Dermis blood vessel endothelial cell (primary cell): ENCODE measurements around the gene MYRF. TPM values are rescaled to one million over a fixed set of nuclear protein-coding genes. Genes with fewer than 3 reads are reported as not detected.

Experiments used
- DNase-seq: peaks from one replicate; pipeline ENCODE4 v3.0.0; 2010
- total RNA-seq: library from RNA; depleted of rRNA; stranded (reverse); fragments of >200 nt; gene quantifications from 2 replicates; pipeline ENCODE4 v1.2.3, GENCODE V29; 2014

Gene MYRF
- total RNA-seq, 1 donor from 2014 or later, result 0.17 TPM

DNA sequence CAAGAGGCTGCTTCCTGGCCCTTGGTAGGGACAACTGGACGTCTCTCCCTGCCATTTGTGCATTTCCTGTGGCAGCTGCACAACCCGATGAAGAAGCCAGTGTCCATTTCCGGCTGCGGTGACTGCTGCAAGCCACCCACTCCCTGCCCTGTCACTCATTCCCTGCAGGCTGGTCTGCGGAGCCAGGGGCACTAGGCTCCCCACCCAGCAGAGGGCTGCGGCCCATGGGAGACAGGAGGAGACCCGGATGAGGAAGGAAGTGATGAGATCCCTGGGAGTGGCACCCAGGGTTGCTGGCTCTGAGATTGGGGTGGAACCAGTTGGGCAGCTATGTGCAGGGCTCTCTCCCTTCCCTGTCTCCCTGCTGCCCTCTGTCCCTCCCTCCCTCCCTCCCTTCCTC is 10.0 kb upstream of the MYRF start:
- DNase-seq, result no peak

DNA sequence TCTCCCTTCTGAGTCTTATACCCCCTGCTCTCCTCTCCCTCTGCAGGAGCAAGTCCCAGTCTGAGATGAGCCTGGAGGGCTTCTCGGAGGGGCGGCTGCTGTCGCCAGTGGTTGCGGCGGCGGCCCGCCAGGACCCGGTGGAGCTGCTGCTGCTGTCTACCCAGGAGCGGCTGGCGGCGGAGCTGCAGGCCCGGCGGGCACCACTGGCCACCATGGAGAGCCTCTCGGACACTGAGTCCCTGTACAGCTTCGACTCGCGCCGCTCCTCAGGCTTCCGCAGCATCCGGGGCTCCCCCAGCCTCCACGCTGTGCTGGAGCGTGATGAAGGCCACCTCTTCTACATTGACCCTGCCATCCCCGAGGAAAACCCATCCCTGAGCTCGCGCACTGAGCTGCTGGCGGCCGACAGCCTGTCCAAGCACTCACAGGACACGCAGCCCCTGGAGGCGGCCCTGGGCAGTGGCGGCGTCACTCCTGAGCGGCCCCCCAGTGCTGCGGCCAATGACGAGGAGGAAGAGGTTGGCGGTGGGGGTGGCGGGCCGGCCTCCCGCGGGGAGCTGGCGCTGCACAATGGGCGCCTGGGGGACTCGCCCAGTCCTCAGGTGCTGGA is 8.8 kb upstream of the MYRF start:
- no peak for DNase-seq

DNA sequence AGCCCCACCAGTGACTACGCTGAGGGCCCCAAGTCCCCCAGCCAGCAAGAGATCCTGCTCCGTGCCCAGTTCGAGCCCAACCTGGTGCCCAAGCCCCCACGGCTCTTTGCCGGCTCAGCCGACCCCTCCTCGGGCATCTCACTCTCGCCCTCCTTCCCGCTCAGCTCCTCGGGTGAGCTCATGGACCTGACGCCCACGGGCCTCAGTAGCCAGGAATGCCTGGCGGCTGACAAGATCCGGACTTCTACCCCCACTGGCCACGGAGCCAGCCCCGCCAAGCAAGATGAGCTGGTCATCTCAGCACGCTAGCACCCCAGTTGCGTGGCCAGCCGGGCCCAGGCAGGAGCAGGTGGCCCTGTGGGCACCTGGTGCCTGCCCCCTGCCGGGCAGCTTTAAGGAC is 8.3 kb upstream of the MYRF start:
- DNase-seq, result no peak

DNA sequence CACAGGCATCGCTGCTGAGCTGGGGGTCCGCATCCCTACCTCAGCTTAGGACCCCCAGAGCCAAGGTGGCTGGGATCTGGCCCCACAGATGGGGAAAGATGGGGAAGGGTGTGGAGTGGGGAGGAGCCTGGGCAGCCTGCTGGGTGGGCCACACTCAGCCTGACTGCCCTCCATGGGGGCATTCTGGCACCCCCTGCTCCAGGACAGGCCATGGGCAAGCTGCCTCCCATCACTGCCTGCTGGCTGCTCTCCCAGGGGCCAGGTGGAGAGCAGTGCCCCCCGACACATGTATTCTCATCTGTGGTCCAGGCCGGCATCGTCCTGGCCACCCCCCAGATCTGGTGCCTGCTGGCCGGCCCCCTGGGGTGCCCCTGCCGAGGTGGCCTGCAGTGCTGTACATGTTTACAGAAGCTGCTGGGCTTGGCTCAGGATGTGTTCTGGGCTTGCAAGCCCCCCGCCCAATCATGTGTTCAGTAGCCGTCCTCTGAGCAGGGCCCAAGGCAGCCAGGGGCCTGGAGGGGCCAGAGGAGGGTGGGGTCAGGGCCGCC is 7.8 kb upstream of the MYRF start:
- DNase-seq, result no peak

DNA sequence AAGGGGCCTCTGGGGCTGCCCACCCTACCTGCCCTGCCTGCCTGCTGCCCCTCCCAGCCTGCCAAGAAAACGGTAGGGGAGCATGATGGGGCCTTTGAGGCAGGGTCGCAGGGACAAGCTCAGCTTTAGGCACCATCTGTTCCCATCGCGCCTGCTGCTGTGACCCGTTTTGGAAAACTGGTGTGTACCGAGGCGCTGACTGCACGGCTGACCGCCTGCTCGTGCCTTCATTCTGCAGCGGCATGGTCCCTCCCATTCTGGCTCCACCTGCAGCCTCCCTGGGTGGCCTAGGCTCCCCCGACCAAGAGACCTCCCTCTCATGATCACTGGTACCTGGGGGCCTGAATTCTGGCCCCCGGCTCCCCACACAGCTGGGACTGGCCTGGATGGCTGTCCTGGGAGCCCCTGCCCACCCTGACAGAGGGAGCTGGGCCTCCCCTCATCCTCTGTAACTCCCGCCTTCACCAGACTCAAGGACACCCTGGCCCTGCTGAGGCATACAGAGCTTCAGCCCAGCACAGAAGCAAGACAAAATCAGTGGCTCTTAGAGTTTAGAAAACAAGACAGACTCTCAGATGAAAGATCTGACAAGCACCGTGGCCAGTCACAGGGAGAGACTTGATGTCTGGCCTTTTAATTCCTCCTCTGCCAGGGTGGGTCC is 6.5 kb upstream of the MYRF start:
- no peak for DNase-seq

DNA sequence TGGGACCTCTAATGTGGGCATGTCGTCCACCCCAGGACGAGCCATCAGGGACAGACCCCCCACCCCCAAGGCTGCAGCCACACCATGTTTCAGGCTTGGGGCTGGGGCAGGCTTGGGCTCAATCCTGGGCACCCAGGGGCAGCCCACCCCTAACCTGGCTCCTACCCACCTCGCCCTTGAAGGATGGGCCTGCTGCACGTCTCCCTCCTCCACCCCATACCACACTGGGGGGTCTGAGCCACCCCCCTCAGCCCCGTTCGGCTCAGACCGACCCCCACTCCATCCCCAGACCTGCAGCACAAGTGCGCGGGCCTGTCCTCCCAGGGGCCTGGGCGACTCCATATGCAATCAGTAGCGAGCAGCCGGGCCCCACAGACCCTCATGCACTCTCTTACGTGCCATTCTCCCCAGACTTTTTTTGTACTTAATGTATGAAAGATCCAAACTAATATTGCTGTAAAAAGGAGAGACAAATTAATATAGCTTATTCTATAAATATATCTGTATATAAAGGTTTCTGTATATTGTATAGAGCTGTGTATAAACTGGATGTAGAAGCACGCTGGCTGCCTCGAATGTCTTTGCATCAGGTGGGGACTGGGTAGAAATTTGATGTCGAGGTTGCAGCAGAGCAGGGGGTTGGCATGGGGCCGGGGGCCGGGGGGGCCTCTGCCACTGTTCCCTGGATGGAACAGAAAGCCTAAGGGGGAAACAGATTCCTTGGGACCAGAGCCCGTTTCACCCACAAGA is 5.8 kb upstream of the MYRF start:
- no peak for DNase-seq

DNA sequence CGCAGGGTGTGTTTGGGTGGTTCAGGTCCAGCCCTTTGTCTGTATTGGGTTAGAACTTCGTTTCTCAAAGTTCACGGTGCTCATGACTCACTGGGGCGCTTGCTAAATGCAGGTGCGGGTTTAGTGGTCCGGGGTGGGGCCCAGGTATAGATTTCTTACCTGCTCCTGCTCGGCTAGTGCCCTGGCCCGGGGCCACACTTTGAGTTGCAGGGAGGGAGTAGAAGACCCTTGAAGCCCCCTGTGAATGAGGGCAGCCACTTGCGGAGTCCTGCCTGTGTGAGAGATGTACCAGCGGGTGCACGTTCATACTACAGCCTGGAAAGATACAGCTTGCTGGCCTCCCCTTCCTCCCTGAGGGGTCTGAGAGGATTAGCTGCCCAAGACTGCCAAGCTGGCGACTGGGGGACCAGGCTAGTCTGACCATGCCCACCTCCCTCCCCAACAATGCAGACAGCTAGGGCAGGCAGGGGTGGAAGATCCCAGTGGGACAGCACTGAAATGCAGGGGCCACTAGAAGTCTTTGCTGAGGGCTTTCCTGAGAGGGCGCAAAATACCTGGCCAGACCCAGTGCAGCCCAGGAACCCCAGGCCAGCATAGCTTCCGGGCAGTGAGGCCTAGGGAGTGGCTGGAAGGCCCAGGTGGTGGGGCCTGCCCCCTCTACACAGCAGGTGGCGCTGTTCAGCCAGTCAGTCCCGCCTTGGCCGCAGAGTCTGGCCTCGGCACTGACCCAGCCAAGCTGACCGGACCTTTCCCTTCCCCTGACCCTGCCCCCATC is 5.1 kb upstream of the MYRF start:
- peak; percentile 81 for DNase-seq

DNA sequence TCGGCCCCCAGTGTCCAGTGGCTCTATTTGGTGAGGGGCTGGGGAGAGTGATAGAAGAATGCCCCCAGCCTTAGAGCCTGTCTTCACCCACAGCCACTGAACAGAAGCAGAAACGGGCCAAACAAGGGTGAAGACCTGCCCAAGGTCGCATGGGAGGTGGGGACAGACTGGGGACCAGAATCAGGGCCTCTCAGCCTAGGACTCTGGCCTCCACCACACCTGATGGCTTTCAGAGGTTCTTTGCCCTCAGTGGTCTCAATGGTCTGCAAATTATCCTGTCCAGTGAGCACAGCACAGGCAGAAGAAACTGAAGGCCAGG is 4.5 kb upstream of the MYRF start:
- no peak for DNase-seq

DNA sequence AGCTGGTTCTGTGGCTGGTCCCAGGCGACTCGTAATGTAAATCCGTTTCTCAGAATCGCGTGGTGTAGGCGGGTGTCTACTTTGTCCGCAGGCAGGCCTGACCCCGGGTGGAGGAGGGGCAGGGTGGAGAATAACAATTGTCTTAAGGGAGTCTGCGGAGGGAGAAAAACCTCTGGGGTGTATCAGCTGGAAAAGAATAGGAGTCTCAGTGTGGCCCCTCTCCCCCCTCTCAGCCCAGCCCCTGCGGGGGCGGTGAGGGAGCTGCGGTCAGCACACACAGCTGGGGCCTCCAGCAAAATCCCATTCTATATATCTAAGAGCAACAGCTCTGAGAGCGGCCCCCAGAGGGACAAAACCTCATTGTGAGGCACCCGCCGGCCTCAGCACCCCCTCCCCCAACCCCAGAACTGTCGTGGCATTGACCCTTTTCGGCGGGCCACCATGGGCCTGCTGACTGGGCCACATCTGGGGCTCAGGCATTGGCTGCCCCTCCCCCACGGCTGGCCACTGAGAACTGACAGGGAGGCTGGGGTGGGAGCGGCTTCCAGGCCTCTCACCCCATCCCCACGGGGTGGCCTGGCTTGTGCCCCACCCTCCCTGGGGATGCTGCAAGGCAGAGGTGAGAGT is 2.7 kb upstream of the MYRF start:
- no peak for DNase-seq

DNA sequence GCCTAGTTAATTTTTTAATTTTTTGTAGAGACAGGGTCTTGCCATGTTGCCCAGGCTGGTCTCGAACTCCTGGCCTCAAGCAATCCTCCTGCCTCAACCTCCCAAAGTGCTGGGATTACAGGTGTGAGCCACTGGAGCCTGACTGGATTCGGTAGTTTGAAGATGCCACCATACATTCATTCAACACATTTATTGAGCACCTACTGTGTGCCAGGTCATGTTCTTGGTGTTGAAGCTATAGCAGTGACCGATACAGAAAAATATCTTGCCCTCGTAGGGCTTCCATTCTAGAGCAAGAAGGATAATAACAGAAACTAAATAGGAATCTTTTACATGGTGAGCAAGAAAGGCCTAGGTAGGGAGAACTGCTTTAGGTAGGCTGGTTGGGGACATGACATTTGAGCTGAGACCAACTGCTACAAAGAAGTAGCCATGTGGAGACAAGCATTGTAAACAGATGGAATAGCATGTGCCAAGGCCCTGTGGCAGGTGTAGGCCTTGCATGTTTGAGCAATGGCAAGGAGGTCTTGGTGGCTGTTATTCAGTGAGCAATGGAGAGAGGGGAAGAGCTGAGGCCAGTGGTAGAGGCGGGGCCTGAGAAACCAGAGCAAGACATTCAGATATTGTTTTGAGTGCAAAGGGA is 1.7 kb upstream of the MYRF start:
- no peak for DNase-seq

DNA sequence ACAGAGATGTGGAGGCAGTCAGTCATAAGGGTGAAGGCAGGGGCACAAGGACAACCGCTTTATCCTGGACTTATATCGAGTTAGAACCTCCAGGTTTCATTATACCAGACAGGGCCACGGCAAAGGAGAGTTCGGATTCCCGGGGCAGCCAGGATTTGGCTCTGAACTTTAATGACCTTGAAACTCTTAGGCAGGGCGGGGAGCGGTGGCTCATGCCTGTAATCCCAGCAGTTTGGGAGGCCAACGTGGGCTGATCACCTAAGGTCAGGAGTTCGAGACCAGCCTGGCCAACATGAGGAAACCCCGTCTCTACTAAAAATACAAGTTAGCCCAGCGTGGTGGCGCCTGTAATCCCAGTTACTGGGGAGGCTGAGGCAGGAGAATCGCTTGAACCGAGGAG is 1.1 kb upstream of the MYRF start:
- no peak for DNase-seq

DNA sequence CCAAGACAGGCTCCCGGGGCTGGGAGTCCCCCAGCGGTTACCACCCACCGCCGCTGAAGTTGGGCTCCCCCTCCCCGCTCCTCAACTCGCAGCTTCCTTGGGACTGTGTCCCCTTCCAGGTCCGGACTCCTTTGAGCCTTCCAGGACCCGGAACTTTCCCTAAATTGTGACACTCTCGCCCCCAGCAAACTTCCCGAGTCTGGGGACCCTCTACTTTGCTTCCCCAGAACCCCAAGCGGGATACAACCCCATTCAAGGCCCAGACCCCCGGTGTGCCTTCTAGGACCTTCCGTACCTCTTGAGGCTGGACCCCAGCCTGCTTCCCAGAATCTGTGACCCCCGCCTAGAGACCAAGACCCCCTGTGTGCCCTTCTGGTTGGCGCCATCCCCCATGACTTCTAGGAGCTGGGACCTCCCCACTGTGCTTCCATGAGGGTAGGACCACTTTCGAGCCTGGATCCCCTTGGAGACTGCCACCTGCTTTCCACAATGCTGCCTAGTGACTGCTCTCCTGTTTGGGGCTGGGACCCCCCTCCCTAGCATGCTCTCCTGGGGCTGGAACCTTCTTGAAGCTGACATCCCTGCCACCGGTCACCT is 587 bp downstream of the MYRF start:
- no peak for DNase-seq

DNA sequence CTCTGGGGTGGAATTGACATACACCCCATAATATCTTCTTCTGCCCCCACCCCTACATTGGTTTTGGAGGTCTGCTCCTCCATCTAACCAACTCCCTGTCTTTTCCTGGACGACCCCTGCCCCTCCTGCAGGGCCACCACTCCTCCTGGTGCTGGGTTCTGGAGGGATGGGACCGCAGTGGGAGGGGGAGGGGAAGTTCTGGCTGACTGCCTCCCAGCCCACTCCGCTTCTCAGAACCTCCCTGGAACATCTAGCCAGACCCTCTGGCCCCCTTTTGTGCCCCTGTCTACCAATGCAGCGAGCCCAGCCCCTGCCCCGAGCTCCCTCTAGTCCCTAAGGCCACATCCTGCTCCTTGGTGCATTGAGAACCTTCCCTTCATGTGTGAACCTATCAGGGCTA is 1.2 kb downstream of the MYRF start:
- DNase-seq, result no peak

DNA sequence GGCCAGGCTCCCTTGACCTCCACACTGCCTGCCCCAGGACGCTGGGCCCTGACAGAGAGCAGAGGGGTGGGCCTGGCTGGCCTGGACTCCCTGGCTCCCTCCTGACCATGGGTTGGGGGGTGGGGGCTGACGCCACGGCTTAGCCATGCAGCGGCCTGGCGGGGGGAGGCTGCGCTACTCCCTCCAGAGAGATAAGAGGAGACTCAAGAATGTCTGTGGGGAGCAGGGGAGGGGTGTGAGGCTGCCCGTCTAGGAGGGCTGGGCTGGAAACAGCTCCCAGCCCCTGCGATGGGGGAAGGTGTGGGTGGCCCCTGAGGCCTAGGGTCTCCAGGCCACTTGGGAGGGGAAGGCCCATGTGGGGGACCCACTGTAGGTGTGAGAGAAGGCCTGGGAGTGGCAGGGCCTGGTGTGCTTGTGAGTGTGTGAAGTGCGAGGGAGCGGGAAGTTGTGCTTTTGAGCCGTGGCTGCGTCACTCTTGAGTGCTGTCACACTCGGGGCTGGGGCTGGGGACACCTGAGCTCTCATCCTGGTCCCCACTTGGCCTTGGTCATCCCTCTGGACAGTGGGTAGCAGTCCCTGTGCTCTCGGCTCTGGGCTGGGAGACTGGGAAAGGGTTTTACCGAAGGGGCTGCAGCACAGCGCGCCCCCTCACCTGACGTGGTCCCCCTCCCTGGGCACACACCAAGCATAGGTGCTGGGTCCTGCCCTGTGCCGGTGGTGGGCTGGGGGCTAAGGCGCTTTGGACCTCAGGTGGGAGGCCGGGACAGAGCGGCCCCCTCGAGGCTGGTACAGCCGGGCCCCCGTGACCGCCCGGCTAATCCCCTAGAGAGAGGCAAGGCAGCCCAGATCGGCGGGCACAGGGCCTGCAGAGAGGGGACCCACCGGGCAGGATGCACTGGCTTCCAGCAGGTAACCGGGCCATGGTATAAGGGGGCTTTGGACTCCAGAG is 2.4 kb downstream of the MYRF start:
- DNase-seq, result no peak

DNA sequence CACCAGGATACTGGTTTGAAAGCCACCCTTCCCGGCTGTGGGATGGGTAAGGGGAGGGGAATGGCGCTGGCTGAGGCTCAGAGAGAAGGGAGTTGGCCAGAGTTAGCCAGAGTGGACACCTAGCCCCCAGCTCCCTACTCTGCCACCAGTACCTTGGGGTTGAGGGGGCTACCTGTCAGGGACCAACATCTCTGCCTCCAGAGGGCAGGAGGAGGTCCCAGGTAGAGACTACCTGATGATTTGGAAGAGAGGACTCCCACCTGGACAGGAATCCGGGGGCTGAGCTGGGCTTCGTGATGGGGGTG is 3.7 kb downstream of the MYRF start:
- DNase-seq, result no peak

DNA sequence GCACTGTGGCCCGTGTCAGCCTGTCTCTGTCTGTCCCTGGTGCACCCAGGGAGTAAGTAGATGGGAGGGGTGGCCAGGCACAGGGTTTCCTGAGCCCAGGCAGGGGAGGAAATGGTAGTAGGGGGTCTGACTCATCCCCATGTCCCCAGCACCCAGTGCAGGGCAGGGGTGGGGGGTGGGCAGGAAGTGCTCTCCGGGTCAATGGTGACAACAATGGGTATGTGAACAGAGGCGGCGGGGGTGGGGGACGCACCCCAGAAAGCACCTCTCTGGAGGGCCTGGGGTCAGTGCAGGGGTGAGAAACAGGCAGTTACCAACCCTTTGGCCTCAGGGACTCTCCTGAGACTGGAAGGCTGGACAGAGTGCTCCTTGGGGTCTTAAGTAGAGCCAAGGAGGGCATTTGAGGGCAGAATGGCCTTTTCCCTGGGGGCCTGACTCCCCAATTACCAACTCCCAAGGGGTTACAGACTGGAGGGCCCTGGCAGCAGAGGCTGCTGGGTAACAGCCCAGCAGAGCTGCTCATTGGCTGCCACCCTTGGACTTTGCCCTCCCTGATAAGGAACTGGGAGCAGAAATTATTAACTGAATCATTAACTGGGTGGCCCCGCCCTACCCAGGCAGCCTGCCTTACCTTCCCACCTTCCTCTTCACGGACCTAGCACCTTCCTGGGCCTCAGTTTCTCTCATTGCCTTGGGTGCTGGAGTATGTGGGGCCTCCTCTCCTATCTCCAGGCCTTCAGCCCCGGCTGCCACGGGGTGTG is 4.2 kb downstream of the MYRF start:
- peak; percentile 39 for DNase-seq

DNA sequence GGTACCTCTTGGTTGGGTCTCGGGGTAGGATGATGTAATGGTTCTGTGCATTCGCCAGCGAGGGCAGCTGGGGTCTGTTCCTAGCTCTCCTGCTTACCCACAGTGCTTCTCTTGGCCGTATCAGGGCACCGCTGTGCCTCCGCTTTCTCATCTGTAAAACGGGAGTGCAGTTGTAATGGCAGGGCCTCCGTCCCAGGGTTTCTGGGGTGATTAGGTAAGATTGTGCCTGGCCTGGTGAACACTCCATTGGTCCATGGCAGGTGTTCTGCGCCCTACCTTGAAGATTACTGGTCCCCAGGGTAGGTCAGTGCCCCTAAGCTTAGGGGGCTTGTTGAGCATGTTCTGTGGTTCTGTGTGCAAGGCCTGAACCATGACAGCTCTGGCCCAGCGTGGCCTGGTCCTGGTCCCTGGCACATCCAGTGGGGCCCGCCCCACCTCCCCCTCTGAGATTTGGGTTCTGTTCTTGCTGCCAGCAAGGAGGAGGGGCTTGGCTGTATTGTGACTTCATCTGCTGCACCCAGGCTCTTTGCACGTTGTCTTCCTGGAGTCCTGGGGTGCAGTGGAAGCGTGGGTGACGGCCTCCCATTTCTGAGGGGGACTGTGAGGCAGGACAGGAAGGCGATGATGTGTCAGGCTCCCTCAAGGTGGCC is 4.9 kb downstream of the MYRF start:
- no peak for DNase-seq

DNA sequence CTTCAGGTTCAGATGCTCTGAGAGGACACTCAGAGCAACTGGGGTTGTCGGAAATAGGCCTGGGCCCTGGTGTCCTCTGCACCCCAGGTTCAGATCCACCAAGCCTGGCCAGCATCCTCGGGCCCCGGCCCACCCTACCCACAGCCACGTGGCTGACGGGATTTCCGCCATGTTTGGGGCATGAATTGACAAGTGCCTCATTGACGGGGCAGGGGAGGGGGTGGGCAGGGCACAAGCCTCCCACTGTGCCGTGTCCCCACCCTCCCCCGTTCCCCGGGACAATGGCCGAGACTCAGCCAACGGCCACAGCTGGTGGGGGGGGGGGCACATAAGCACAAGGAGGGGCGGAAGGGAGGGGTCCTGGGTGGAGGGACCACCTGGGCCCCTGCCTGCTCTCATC is 8.5 kb downstream of the MYRF start:
- DNase-seq, result no peak

DNA sequence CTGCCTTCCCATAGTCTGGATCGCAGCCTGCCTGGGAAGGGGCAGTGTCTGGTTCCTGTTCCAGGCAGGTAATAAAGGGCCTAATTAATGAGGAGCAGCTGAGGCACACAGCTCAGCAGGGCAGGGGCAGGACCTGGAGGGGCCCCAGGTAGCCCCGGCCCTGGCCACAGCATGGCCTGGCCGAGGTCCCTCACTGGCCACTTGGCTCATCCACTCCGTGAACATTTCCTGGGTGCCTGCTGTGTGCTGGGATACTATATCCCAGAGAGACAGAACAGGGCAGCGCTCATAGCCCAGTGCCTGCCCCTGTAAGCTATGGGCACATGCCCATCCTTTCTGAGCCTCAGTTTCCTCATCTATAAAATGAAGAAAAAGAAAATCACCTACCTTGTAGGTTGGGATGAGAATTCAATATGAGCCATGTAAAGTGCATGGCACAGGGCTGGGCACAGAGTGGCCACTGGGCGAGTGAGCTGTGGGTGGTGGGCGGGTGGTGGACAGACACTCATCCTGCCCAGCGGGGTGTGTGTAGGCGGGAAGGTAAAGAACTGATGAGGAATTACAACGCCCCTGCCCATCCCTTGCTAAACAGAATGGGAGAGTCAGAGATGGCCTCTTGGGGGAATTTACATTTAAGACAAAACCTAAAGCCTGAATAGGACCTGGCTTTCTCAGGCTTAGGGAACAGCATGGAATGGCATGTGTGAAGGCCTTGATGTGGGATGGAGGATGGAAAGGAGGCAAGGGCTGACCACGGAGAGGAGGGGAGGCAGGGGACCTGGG is 9.2 kb downstream of the MYRF start:
- DNase-seq, result no peak
